ENCODE measurements around the gene CPM.

The CPM gene

DNA sequence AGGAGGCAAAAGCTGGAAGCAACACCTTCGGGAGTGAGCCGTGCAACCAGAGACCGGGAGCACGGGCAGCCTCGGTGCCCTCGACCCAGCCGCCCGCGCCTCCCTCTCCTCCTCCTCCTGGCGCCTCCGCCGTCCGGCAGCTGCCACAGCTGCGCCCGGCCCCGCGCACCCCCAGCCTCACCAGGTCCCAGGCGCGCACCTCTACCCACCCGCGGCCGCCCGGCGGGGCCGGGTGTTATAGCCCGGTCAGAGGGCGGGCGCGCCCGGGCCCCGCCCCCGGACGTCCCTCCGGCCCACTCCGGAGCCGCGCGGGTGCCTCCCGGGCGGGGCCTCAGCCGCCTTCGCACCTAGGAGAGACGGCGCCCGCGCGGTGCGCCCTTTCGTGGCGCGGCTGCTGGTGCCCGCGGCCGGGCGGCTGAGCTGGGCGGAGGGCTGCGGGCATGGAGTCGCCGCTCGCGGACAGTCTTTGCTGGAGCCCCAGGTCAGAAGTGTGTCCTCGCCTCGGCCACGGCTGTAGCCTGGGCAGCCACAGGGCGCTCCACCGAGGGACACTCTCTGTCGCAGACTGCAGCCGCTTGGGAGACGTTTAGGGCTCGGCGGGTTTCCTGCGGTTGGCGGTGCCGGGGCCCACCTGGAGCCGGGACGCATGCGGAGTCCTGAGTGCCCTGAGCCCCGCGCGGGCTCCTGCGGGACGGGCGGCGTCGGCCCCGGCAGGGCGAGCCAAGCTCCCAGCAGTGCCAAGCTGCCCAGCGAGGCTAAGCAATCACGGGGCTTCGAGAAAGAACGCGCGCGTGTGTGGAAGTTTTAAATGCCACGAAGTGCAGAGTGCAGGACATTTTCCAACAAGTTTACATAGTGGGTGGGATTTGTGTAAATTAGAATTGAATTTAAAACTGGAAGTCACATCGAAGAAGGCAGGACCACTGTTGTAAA is at the start of gene CPM:
CPM (minus strand) TSS at position 211 of the 933 bp plus-strand sequence. CDS start 334 bp downstream, outside the sequence.
- peak; percentile 16 to 48 for DNase-seq

DNA sequence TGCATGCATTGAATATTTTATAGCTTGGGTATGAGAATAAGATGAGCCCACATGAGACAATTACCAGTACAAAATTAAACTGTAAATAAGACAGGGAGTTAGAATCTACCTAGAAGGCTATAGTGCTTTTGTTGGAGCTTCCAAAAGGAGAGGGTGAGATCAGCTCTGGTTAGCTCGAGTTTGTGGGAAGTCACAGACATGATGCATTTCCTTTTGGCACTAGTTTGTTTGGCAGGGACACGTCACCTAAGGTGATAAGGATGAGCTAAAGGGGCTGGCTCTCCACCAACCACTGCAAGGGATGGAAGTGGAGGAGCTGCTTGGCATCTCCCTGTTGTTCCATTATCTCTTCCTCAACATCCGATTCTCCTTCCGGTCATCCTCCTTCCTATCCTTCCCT is 48.5 kb upstream of the CPM start:
- DNase-seq: no peak

DNA sequence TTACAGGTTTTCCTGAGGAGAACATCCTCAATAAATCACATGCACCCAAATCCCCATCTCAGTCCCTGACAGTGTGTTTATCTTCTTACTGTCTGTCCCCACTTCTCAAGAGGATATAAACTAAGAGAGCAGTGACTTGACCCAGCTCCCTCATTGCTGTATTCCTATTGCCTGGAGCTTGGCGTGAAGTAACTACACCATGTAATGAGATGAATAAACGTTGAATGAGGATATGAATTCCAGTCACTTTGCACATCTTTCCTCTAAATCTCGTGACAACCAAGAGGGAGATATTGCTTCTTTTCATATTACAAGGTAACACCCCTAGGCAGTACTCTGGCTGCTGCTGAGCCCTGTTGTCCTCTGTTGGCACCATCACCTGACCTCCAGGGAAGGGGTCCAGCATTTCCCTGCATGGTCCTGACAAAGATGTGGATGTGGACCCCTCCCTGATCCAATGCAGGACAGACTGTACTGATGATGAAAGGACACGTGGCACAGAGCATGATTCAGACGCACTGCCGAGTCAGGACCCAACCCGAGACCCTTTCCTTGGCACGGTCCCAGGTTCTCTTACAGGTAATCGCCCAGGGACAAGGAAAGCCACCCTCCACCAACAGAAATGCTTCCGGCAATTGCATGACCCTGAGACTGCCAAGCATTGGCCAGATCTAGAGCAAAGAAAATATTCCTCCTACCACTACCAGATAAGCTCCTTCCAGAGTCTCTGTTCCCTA is 47.7 kb upstream of the CPM start:
- no peak for DNase-seq

DNA sequence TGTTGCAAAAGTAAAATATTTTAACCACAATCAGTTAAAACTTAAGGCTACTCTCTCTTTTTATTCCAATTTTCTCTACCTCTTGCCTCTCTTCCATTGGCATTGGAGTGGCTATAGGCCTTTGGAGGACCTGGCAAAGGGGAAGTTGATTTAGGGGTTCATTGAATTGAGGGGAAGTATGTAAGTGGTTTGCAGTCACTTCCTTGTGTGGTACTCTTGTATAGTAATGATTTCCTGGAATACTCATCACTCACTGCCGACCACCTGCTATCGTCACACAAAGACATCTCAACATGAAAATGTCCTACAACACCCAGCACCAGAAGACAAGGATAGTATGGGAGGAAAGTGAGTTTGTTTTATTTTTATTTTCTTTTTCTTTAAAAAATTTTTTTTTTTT is 45.7 kb upstream of the CPM start:
- DNase-seq: no peak

DNA sequence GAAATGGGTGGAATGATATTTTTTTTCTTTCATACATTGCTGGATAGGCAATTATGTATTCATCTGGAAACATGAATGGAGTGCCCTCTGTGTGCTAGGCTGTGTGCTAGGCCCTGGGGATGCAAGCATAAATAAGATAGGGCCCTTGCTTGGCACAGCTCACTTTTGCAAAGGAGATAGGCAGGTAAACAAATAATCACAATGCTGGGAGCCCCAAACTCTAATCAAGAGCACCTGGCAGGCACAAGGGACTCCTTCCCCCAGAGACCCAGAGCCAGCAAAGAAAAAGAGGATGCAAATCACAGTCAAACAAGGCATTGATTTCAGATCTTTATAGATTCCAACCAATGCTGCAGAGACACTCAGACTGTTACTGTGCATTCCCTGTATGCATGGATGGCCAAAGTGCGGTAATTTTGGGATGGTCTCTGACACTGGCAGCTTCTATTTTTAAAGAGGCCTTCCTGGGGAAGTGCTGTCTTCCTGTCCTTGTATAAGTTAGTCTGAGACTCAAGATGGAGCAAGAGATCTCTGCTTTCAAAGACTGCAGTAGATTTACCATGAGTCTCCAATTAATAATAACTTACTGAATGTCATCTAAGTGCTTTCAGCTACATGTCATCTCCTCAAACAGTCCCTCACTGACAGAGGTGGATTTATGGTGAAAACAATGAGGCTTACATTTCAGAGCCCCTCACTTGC is 45.1 kb upstream of the CPM start:
- DNase-seq: no peak

DNA sequence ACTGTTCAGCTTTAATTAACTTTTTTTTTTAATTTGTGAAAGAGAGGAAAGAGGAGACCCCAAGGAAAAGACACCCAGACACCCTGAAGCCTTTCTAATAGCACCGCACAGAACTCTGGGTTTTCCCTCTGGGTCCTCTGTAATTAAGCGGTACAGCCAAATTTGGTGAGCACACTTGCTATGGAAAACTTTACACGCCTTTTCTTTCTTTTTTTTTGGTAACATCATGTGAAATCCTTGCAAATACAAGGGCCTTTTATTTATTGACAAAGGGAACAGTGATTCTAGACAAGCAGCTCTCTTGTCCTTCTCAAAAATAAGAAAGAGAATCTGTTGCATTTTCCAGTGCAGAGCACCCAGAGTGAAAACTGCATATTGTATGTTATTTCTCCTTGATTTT is 44.4 kb upstream of the CPM start:
- DNase-seq: no peak

DNA sequence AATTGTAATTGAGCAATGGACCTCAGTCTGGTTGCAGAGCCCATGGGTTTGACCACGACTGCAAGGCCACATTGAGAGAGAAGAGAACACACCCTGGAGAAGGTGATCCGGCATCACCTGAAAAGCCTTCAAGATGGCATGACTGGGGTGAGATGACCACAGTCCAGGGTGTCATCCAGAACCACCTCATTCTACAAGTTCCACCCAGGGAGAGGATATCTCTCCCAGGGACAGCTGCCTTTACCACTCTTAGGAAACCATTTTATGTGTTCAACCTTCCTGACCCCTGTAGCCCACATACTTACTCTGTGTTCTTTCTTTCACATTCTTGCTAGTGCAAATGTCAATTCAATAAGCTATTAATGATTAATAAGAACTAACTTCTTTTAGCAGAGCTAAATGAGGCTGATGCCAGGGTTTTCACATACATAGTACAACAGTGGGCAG is 43.4 kb upstream of the CPM start:
- no peak for DNase-seq

DNA sequence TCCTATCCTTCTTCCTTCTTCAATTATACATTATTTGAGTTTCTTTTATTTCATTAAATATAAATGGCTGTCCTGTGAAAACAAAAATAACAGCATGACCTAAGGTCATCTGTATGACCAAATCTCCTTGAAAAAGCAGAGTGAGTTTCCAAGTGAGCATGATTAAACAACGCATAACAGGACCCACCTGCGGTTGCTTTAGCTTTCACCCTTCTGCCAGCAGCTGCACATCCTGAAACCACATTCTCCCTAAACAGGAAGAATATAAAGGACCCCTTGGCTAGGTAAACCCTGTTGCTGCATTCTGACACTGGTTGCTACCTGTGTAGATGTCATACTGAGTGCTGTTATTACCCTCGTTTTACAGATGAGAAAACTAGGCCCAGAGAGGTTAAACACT is 42.8 kb upstream of the CPM start:
- DNase-seq: no peak

DNA sequence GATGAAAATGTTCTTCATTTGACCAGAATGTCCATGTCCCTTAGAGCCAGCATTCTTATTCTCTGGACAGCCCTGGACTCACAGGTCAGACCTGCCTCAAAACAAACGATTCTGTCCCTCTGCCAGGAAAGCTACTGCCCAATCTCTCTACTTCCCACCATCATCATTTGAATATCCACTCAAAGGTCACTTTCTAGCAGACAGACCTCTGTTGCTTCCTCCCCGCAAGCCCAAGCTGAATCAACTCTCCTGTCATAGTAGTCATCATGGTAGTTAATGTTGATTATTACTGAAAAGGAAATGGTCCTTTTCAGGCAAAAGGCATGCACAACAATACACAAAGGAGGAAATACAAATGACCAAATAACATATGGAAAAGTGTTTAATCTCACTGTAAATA is 39.6 kb upstream of the CPM start:
- DNase-seq: no peak

DNA sequence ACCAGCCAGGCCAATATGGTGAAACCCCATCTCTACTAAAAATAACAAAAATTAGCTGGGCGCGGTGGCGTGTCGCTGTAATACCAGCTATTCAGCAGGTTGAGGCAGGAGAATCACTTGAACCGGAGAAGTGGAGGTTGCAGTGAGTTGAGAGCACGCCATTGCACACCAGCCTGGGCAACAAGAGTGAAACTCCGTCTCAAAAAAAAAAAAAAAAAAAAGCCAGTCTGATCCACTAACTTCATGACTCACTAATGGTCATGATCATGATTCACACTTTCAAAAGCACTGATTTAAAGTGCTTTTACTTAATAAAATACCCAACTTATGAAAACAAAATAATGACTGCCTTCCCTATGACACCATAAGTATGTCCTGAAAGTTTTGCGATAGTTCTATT is 38.4 kb upstream of the CPM start:
- peak in 1 of 2 experiments; percentile 2 for DNase-seq

DNA sequence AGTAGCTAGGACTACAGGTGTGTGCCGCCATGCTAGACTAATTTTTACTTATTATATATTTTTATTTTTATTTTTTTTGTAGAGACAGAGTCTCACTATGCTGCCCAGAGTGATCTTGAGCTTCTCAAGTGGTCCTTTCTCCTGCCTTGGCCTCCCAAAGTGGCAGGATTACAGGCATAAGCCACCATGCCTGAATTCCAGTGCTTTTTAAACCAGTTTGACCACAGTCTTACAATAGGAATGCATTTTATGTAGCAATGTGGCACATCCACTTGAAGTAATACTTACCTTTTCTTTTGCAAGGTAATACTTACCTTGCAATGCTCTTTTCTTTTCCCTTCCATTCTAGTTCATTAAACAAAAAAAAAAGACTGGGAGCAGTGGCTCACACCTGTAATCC is 38.0 kb upstream of the CPM start:
- DNase-seq: no peak

DNA sequence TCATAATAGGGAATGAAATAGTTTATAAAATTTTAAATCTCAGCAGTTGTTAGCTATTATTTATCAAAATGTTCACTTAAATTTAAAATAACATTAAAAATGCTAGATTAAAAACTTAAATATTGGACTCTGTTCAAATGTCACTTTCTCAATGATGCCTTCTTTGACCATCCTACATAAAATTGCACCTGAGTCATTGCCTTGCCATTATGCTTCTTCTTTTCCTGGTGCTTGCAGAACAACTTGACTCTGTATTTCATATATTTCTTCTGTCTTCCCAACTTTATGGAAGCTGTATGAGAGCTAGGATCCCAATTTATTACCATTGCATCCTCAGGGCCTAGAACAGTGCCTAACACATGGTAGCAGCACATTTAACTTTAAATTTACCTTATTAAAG is 37.3 kb upstream of the CPM start:
- no peak for DNase-seq

DNA sequence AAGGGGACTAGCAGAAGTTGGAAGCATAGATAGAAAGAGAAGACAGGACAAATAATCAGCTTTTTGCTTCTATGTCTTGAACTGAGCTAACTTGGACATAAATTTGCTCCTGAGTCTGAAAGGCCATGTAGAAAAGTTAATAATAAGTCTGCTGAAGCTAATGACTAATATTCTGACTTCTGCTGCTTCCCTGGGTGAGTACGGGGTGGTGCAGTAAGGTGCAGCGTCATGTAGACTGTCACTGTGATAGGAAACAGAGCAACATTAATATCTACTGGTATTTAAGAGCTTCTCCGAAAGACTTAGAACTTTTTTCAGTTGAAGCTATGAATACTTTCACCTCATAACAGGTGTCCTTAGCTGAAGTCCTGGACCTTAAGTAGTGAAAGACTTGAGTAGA is 34.1 kb upstream of the CPM start:
- no peak for DNase-seq

DNA sequence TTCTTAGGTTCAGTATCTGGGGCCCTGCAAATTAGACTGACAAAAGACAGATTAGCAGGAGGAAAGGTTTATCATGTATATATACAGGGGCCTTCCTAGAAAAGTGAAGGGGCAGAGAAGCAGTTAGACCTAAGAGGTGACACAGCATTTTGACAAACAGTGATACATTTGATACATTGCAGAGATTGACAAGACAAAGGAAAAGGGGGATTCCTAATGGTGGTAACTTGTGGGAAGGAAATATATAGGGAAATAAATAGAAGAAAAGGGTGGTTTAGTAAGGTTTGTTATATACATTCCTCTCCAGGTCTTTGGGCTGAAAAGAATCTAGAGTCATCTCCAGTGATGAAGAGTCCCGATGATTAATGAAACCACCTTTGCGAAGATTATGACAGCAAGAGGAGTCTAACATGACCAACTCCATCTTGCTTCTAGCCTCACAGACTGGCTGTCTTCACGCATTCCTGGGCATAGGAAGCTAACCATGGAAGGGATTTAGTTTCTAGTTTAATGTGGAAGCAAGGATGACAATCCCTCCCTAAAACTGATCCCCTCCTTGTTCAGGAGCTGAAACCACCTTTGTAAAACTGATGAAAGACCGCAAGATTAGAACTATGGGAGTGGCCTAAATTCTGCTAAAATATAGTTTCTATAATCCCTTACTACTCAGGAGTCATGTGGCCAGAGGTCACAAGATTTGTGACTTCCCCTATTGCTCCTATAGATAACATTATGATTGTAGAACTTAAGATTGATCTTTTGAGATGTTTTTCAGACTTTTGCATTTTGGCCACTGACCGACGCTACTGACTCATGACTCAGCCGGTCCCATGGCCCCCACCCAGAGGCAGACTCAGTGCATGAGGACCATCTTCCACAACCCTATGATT is 31.1 kb upstream of the CPM start:
- DNase-seq: no peak

DNA sequence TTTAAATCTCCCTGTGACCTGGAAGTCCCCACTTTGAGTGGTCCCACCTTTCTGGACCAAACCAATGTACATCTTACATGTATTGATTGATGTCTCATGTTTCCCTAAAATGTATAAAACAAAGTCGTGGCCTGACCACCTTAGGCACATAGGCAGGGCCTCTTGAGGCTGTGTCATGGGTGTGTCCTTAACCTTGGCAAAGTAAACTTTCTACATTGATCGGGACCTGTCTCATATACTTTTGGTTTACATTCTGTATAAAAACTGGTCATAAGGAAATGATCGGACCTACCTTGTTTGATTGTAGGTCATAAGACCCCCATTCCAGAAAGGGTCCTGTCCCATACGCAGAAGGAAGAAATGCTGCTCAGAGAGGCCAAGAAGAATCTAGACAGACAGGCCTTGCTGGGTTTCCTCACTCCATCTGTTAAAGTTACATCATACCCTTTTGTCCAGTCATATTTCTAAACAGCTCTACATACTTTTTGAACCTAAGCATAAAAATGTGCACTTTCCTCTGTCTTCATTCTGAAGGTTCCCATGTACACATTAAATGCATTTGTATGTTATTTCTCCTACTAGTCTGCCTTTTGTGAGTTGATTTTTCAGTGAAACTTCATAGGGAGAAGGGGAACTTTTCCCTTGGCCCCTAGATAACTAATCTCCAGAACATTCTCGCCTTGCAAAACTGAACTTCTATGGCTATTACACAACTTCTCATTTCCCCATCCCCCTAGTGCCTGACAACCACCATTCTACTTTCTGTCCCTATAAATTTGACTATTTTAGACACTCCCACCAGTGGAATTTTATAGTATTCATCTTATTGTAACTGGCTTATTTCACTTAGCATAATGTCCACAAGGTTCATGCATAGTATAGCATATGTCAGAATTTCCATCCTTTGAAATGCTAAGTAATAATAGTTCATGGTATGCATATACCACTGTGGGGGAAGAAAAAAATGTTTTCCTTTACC is 30.2 kb upstream of the CPM start:
- DNase-seq: no peak

DNA sequence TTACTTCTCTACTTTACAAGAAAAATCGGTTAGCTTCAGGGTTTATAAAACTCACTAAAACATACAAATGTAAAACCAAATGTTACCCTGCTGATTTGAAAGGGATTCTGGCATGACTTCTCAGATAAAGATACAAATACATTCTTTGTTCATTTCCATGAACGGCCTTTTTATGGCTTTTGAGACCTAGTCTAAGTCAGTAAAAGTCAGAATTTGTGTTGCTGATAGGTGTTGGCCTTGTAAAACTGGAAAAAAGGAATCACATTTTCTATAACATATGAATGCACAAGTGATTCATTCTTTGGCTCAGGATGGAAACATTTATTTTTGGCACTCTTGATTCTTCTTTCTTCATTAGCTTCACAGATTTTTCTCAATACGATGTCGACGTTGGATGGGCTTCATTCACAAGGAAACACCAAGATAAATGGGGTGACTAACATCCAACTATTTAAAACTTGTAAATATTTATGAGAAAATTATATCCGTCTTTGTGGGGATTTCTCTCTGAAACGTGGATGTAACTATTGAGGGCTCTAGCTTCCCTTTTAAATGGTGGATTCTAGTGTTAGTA is 27.0 kb upstream of the CPM start:
- no peak for DNase-seq

DNA sequence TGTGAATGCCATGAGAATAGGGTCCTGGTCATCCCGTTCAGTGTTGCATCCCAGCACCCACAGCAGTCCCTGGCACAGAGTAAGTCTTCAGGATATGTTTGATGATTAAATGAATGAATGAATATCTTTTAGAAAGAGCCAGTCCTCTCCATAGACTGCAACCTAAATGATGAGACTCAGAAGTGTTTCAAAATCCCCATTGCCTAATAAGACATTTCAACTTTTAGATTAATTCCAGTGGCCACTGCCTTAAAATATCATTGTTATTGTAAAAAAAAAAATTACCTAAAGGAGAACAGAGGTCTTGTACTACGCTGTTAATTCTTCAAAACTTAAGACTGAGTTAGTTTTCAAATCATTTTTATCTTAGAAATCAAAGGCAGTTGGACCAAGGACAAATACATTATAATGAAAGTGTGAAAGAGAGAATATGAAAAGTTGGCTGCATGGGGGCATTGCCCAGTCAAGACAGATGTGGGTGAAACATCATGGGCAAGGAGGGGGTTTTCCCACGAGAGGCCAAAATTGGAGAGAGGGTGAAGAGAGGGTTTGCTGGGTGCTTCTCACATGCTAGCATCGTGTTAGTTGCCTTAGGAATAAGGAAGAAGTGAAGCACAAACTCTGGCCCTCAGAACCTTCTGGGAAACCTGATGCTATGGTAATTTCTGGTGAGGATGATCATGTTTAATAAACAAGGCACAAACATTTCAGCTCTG is 26.3 kb upstream of the CPM start:
- DNase-seq: no peak

DNA sequence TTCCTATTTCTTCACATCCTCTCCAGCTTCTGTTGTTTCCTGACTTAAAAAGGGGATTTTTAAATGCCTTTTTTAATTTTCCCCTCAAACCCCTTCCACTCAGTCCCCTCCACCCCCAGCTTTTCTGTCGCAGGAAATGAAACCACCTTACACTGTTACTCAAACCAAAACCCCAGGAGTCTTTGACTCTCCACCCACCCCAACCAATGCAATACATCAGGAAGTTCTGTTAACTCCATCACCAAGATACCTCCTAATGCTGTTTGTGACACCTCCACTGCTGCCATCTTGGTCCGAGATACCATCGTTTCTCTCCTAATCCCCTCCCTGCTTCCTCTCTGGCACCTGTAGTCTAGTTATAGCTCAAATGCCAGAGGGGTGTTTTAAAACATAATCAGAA is 25.4 kb upstream of the CPM start:
- DNase-seq: no peak

DNA sequence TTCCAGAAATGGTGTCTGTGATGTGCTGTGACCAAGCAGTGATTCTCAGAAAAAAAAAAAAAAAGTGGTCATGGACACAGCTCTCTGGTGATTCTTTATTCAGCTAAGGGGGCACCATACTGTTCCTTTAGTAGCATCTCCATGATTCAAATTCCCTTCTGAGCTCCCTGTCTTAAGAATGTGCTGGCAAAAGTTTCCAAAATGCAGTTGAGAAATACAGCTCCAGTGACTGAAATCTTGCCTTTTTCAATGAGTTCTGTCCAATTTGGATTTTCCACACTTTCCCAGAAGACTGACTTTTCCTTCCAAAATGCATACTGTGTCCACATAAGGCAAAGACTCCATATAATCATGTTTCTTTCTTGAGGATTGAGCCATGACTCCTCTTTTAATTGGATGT is 24.3 kb upstream of the CPM start:
- DNase-seq: no peak

DNA sequence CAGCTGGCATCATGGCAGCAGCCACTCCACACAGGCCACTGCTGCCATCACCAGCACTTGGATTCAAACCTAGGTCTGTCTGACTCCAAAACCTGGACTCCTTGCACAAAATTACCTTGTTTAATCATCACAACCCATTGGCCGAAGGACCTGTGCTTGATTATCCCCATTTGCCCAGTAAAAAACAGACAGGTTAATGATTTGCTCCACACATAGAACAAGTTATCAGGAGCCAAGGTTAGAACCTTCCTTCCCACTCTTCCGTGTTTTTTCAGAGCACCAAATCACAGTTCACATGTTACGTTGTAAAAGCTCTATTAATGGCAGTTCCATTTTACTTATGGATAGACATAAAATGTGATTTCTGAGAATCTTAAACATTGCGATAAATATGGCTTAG is 23.5 kb upstream of the CPM start:
- DNase-seq: no peak
